Measurements from ENCODE around the gene KRIT1.

KRIT1 gene

DNA sequence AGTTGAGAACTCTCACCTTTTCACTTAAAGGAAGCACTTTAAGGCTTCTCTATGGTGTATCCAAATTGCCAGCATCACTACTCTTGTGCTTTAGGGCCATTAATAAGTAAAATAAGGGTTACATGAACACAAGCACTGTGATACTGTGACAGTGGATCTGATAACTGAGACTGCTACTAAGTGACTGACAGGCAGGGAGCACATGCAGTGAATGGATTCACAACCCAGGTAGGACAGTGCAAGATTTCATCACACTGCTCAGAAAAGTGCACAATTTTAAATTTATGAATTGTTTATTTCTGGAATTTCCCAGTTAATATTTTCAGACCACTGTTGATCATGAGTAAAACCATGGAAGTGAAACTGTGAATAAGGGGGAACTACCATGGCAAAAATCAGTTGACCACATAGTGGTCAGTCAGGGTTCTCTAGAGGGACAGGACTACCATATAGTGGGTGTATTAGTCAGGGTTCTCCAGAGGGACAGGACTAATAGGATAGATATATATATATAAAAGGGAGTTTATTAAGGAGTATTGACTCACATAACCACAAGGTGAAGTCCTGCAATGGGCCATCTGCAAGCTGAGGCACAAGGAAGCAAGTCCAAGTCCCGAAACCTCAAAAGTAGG lies 90.5 kb downstream of the KRIT1 start:
- no peak for DNase-seq (ENCODE audit: low read depth in 2 of 2)

DNA sequence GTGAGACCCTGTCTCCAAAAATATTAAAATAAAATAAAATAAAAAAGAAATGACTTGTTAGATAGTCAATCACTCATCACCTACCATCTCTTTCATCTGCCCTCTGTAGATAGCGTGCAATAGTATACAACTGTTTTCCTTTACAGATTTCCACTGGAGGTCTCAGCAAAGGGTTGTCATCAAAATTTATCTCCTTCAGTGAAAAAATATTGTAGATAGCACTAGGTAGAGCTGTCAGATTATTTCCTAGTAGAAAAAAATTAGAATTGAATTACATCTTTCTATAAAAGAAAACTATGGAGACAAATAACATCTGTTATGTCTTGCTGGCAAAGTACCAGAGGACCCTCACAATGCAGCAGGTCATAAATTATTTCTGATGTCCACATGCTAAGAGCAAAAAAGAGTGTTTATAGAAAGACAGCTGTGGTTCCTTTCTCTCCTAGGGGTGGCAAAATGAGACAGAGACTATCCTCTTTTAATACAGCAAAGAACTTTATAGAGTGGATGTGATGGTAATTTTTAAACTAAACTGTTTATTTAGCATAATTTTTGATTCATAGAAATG lies 95.2 kb downstream of the KRIT1 start:
- DNase-seq (ENCODE audit: low read depth in 2 of 2) = no peak

DNA sequence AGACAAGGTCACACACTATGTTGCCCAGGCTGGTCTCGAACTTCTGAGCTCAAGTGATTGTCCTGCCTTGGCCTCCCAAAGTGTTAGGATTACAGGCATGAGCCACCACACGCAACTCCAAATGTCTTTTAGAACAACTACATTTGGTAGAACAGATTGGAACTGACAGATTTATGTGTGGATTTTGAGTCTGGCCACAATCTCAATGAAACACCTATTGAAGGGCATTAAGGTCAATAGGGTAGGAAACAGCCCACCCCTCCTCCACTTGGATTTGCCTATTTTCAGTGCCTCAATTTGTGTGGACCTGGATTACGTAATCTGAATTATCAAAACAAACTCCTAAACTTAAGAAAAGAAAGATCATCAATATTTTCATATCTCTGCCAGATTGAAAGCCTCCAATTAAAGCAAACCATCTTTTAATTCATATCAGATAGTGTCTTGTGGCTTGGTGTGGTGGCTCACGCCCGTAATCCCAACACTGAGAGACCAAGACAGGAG lies 95.9 kb downstream of the KRIT1 start:
- no peak for DNase-seq (ENCODE audit: low read depth in 2 of 2)

Measured in fibroblast of skin of left quadriceps (primary cell).